Measurements from ENCODE around the gene RFPL4A.
"Not testable (repeated sequence)": the region's sequence is repeated elsewhere in the genome, so short reads cannot be mapped to it uniquely, and the experiment has no call there.

Gene RFPL4A

DNA sequence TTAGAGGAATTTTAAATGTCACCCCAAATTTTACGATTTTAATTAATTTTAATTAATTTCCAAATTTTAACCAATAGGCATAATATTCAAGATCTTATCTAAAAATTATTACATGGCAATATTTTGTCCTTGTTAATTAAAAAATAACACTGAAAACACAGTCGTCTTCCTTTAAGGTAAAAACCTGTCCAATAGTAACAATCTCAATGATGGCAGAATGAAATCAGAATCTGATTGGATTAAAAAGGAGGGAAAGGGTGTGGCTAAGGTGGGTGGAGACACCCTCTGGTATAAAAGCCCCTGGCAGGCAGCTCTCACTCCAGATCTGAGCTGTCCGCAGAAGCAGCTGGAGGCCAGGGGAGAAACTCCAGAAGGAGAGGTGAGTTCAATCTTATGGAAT is at the start of gene RFPL4A:
Gene RFPL4A (plus strand): TSS at position 301 of the 400 bp plus-strand sequence. CDS start 2,704 bp downstream, outside the sequence.
- DNase-seq = not testable (repeated sequence)

DNA sequence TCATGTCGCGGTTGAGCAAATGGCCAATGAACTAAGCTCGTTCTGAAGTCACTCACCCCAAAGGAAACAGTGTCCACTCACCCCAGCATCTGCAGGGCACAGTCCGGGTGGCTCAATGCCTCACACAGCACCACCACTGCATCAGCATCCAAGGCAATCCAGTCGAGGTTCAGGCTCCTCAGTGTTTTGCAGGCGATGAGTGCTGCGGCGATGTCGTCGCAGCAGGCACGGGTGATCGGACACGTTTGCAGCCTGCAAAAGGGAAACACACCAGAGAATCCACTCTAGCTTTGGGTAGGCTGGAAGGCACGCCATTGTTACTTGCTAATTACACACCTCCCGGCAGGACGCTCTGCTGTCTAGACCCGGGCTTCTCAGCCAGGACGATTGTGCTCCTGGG is 47.2 kb upstream of the RFPL4A start:
- DNase-seq = no peak

DNA sequence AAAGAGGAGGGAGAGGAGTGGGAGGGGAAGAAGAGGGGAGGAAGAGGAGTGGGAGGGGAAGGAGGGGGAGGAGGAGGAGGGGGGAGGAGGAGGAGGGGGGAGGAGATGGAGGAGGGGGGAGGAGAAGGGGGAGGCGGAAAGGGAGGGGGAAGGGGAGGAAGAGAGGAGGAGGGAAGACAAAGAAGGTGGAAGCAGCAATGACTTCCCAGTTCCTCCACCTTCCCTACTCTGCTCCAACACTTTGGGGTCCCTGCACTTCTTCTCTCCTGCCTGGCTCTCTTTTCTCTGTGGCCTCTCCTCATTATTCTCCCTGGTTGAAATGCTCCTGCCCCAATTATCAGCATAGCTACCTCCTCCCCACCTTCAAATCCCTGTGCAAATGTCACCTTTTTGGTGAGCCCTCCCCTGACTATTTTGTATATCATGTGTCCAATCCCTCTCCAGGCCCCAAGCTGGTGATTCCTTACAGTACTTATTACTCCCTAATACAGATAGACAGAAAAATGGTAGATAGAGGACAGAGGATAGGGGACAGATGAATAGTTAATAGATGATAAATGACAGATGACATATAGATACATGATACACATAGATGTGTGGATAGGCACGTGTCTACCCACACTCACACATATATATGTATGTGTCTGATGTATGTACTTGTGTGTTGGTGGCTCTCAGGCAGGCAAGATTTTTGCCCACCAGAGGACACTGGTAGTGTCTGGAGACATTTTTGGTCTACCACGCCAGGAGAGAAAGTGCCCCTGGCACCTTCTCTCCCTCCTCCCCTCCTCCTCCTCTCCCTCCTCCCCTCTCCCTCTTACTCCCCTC is 45.9 kb upstream of the RFPL4A start:
- DNase-seq = no peak

DNA sequence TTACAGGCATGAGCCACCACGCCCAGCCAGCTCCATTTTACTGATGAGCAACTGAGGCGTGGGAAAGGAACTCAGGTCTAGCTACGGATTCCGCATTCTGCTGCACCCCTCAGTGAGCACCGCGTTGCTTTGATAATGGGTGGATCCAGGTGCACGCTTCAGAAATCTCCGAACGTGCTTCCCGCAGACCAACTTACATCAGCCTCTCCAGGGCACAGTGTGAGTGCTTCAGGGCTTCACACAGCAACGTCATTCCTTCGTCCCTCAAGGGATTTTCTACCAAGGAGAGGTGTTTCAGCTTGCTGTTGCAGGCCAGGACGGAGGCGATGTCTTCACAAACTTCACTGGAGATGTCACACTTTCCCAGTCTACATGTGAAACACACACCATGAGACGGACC is 42.4 kb upstream of the RFPL4A start:
- DNase-seq = no peak

DNA sequence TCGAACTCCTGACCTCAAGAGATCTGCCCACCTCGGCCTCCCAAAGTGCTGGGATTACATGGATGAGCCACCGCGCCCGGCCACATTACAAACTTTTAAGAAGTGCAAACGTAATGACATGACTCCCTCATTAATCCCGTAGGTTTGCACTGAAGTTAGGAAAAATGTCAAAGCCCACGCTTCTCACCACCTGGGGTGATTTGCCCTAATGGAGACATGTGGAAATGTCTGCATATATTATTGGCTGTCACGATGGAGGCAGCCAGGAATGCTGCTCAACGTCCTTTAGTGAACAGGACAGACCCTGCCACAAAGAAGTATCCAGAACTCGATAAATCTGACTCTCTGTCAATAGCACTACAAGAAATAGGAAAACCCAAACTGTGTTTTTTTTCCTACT is 41.6 kb upstream of the RFPL4A start:
- DNase-seq = no peak

DNA sequence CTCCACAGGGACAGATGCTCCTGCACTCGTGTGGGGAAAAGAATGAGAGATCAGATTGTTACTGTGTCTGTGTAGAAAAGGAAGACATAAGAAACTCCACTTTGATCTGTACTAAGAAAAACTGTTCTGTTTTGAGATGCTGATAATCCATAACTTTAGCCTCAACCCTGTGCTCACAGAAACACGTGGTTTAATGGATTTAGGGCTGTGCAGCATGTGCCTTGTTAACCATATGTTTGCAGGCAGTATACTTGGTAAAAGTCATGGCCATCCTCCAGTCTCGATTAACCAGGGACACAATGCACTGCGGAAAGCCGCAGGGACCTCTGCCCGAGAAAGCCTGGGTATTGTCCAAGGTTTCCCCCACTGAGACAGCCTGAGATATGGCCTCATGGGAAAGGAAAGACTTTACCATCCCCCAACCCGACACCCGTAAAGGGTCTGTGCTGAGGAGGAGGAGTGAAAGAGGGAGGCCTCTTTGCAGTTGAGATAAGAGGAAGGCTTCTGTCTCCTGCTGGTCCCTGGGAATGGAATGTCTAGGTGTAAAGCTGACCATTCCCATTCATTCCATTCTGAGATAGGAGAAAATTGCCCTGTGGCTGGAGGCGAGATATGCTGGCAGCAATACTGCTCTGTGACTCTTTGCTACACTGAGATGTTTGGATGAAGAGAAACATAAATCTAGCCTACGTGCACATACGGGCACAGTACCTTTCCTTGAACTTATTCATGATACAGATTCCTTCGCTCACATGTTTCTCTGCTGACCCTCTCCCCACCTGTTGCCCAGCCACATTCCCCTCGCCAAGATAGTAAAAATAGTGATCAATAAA is 40.8 kb upstream of the RFPL4A start:
- not testable (repeated sequence) for DNase-seq

DNA sequence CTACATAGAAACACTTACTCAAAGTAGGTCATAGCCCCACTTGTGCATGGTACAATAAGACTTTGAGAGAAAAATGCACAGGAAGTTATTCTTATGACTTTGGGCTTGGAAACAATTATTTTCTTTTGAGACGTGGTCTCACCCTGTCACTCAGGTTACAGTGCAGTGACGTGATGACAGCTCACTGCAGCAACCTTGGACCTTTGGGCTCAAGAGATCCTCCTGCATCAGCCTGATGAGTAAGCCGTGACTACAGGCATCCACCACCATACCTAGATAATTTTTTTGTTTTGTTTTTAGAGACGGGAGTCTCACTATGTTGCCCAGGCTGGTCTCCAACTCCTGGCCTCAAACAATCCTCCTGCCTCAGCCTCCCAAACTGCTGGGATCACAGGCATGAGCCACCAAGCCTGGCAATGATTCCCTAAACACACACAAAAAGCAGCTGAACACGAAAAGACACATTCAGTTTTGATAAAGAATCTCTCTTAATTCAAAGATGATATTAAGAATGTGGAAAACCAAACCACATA is 38.6 kb upstream of the RFPL4A start:
- DNase-seq = no peak

DNA sequence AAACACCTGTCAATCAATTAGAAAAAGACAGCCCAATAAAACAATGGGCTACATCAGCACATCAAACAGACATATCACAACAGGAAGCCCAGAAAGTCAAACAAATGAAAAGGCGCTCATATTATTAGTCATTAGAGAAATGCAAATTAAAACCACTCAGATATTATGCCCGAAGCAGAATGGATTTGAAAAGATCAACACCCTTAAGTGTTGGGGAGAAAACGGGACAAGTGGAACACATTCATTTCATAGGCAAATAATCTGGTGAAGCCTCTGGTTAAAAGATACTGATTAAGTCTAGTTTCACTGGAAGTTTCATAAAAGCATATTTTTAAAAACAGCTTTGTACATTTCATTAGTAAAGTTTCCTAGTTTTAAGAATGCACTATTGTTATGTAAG is 38.1 kb upstream of the RFPL4A start:
- DNase-seq = no peak

DNA sequence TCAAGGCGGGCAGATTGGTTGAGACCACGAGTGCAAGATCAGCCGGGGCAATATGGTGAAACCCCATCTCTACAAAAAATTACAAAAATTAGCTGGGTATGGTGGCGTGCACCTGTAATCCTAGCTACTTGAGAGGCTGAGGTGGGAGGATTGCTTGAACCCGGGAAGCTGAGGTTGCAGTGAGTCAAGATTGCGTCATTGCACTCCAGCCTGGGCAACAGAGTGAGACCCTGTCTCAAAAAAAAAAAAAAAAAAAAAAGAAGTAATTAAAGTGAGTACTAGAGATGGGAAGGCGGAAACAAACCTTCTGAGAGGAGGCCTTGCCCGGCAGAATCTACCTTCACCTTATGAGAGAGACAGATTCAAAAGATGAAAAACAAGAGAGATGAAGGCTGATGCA is 35.4 kb upstream of the RFPL4A start:
- no peak for DNase-seq

DNA sequence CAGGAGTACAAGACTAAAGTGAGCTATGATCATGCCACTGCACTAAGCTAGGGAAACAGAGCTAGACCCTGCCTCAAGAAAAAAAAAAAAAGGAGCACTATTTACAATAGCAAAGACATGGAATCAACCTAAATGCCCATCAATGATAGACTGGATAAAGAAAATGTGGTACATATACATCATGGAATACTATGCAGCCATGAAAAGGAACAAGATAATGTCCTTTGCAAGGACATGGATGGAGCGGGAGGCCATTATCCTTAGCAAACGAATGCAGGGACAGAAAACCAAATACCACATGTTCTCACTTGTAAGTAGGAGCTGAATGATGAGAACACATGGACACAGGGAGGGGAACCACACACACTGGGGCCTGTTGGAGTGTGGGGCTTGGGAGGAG is 28.5 kb upstream of the RFPL4A start:
- DNase-seq = not testable (repeated sequence)

DNA sequence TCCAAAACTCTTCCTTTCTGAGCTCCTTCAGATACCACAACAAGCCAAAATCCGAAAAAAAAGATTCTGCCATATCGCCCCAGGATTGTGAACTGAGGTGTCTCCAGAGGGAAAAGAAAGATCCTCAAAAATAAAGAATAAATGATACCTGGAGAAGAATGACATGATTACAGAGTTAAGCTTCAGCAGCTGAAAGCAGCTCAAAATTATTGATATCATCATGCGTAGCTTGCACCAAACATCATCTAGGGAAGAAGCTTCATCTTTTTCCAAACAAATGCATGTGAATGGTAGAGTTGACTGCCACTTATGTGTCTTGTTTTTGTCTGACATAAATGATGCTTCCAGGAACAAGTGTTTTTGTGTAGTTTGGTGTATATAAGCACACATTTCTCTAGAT is 20.6 kb upstream of the RFPL4A start, which contains the start of gene NLRP9:
Gene NLRP9 (minus strand): TSS at position 101 of the 400 bp plus-strand sequence. CDS start 28 bp downstream, at position 73.
- no peak for DNase-seq

DNA sequence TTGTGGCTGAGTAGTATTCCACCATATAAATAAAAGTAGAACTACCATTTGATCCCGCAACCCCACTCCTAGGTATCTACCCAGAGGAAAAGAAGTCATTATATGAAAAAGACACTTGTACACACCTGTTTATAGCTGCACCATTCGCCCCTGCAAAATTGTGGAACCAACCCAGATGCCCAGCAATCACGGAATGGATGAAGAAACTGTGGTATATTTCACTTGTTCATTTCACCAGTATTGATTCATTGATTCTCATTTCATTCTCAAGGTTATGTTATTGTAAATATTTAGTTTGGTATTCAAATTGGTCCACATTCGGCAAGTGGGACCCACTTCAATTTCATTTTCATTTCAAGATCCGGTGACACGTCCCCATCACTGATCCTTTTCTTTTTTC is 8.2 kb upstream of the RFPL4A start:
- no peak for DNase-seq

DNA sequence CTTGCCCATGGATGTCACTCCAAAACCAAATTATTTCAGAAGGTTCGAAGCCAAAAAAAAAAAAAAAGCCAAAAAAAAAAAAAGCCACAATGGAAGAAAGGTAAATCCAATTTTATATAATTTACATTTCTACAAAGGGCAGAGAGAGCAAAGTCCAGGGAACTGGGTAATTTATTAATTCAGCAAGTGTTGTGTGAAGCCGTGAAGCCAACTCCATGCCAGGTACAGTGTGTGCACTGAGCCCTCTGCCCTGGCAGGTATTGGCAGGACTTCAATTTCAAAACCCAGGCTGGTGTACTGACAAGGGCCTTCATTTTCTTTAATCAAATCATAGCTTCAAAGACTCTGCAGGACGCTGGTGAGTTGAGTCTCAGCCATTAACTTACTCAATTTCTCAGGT is 5.5 kb upstream of the RFPL4A start:
- no peak for DNase-seq

DNA sequence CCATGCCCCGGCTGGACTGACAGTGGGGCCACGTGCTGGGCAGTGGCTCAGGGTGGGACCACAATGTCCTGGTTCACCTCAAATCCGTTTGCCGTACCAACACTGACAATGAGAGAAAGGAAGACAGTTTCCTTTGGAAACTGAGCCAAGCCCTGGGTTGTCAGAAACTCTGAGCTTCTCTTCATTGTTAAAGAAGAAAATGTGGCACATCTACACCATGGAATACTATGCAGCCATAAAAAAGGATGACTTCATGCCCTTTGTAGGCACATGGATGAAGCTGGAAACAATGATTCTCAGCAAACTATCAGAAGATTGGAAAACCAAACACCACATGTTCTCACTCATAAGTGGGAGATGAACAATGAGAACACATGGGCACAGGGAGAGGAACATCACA is 2.1 kb upstream of the RFPL4A start:
- not testable (repeated sequence) for DNase-seq

DNA sequence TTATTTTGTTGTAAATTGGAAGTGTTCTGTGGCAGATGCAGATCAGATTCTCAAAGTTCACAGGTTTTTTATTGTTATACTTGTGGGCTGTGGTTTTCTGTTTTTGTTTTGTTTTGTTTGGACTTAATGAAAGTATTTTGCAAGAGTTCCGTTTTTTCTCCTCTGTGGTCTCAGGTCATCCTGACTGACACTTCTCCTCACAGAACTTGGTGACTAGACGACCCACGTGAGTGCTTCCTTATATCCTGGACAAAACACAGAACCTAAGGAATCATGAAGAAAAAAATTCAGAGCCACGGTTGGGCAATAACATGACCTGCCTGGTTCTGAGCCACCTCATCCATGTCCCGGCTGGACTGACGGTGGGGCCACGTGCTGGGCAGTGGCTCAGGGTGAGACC is 7.6 kb downstream of the RFPL4A start:
- DNase-seq = no peak

DNA sequence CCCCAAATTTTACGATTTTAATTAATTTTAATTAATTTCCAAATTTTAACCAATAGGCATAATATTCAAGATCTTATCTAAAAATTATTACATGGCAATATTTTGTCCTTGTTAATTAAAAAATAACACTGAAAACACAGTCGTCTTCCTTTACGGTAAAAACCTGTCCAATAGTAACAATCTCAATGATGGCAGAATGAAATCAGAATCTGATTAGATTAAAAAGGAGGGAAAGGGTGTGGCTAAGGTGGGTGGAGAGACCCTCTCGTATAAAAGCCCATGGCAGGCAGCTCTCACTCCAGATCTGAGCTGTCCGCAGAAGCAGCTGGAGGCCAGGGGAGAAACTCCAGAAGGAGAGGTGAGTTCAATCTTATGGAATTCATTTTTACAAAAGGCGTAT is 9.9 kb downstream of the RFPL4A start, which contains the start of gene RFPL4AL1:
Gene RFPL4AL1 (plus strand): TSS at position 301 of the 400 bp plus-strand sequence. CDS start 2,687 bp downstream, outside the sequence.
- not testable (repeated sequence) for DNase-seq

DNA sequence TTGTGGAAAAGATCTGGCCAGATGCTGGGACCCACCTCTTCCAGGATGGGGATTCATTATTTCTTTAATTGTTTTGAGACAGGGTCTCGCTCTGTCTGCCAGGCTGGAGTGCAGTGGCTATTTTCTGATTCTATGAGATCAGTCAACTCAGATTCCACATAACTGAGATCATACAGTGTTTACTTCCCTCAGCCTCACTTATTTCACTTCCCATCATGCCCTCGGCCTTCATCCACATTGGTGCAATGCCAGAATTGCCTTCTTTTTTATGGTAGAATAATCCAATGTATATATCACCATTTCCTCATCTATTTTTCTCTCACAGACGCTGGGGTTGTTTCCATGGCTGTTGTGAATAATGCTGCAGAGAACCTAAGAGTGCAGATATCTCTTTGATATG is 10.7 kb downstream of the RFPL4A start:
- DNase-seq = not testable (repeated sequence)

DNA sequence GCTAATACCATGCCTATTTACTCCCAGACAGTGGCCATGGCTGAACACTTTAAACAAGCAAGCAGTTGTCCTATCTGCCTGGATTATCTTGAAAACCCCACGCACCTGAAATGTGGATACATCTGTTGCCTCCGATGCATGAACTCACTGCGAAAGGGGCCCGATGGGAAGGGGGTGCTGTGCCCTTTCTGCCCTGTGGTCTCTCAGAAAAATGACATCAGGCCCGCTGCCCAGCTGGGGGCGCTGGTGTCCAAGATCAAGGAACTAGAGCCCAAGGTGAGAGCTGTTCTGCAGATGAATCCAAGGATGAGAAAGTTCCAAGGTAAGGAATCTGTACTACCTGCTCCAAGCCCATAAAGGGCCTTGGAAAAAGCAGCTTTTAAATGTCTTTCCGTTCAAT is 18.6 kb downstream of the RFPL4A start:
- DNase-seq = no peak

DNA sequence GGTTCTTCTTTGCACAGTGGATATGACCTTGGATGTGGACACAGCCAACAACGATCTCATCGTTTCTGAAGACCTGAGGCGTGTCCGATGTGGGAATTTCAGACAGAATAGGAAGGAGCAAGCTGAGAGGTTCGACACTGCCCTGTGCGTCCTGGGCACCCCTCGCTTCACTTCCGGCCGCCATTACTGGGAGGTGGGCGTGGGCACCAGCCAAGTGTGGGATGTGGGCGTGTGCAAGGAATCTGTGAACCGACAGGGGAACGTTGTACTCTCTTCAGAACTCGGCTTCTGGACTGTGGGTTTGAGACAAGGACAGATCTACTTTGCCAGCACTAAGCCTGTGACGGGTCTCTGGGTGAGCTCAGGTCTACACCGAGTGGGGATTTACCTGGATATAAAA is 19.4 kb downstream of the RFPL4A start:
- DNase-seq = no peak

DNA sequence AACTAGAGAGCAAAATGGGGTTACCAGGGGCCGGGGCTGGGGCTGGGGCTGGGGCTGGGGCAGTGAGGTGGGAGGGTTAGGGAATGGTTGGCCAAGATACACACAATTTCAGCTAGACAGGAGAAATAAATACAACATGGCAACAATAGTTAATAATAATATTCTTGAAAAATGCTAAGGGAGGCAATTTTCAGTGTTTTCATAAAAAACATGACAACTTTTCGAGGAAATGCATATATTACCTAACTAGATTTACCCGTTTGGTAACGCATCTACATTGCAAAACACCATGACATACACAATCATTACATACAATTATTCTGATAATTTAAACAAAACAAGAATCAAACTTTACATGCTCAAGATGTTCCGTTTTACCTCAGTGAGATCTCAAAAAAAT is 22.2 kb downstream of the RFPL4A start:
- no peak for DNase-seq

DNA sequence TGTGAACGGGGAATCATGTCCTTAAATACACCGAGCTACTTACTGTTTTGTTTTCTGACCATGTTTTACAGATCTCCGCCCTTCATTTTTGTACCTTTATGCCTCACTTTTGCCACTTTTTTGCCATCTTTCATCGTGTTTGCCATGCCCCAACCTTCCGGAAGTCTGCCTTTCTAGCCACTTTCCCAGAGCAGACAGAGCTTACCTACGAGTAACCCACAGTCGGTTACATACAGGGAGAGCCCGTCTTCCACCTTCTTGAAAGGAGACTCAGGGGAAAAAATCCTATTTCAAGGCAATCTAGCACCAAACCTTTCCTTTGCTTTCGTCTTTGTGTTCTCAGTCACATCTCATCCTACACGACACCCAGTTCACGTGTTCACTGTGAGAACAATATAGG is 36.1 kb downstream of the RFPL4A start:
- DNase-seq = no peak

DNA sequence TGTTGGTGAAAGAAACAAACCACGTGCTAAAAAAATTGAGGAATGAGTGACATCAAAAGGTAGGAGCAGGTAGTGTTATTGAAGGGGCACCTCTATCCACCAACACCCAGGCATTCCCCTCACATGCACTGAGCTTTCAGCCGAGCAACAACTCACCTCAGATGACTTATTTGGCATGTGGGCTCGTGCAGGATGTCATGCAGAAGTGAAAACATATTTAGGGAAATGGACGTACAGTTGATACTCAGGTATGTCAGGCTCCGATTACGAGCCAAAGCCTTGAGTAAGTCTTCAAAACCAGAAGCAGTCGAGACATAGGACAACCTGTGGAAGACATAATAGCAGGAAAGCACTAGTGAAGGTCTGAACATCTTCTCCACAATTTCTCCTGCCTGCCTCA is 42.5 kb downstream of the RFPL4A start:
- DNase-seq = no peak

DNA sequence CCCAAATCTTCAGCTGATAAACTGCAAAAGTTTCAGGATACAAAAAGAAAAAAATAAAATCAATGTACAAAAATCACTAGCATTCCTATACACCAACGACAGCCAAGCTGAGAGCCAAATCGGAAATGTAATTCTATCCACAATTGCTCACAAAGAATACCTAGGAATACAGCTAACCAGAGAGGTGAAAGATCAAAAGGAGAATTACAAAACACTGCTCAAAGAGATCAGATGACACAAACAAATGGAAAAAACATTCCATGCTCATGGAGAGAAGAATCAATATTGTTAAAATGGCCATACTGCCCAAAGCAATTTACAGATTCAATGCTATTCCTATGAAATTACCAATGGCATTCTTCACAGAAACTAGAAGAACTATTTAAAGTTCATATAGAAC is 43.4 kb downstream of the RFPL4A start:
- DNase-seq = no peak
